ENCODE results near the gene GAREM1.

Gene GAREM1

GRCh38 chr18:32472841-32473240 lies 2.2 kb upstream of the GAREM1 start:
- in situ Hi-C loops (cut with MboI; ENCODE audit: low sequenced_read_pairs, unreplicated experiment): no loop called here
- no peak for DNase-seq (ENCODE audit: low spot score)
- no peak for TF ChIP-seq CTCF (IDR thresholded peaks at IDR 0.05; ENCODE audit: borderline replicate concordance, control extremely low read depth, extremely low read depth, insufficient read depth, missing control alignments)

DNA sequence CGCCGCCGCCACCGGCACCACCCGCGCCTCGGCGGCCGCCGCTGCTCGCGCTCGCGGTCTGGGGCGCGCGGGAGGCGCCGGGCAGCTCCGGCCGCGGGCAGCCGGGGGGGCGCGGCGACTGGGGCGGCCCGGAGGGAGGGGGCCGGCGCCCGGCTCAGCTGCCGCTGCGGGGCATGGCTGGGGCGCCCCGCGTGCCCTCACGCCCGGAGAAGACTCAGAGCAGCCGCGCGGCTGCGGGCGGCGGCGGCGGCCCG lies 295 bp downstream of the GAREM1 start:
- TF ChIP-seq CTCF (IDR thresholded peaks at IDR 0.05; ENCODE audit: borderline replicate concordance, control extremely low read depth, extremely low read depth, insufficient read depth, missing control alignments): no peak
- in situ Hi-C loops (cut with MboI; ENCODE audit: low sequenced_read_pairs, unreplicated experiment): no loop called here
- DNase-seq (ENCODE audit: low spot score): no peak

- no peak for TF ChIP-seq CTCF (IDR thresholded peaks at IDR 0.05; ENCODE audit: borderline replicate concordance, control extremely low read depth, extremely low read depth, insufficient read depth, missing control alignments)
- DNase-seq (ENCODE audit: low spot score): peak; percentile 50
- in situ Hi-C loops (cut with MboI; ENCODE audit: low sequenced_read_pairs, unreplicated experiment): no loop called here
These were observed 807 bp downstream of the GAREM1 start for GRCh38 chr18:32469691-32470459.

DNA sequence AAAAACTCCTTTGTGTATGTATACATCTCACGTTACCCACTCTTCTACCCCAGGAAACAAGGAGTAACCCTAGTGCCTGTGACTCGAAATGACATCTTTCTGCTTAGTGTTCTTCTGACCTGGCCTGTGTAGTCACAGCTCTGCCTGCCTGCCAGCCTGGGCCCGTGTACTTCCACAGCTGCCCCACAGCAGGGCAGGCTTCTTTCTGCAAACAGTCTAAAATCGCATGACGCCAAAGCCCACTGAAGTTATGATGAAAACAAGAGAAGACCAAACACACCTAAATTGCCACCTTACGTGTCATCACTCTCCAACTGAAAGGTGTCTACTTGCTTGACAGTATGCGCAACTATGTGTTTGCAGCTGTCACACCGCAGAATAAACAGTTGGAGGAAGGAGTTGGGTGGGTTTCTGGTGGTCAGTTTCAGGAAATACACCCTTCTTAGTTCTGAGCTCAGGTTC lies 1.5 kb downstream of the GAREM1 start:
- DNase-seq (ENCODE audit: low spot score): peak; percentile 13
- no peak for TF ChIP-seq CTCF (IDR thresholded peaks at IDR 0.05; ENCODE audit: borderline replicate concordance, control extremely low read depth, extremely low read depth, insufficient read depth, missing control alignments)
- in situ Hi-C loops (cut with MboI; ENCODE audit: low sequenced_read_pairs, unreplicated experiment): no loop called here

DNA sequence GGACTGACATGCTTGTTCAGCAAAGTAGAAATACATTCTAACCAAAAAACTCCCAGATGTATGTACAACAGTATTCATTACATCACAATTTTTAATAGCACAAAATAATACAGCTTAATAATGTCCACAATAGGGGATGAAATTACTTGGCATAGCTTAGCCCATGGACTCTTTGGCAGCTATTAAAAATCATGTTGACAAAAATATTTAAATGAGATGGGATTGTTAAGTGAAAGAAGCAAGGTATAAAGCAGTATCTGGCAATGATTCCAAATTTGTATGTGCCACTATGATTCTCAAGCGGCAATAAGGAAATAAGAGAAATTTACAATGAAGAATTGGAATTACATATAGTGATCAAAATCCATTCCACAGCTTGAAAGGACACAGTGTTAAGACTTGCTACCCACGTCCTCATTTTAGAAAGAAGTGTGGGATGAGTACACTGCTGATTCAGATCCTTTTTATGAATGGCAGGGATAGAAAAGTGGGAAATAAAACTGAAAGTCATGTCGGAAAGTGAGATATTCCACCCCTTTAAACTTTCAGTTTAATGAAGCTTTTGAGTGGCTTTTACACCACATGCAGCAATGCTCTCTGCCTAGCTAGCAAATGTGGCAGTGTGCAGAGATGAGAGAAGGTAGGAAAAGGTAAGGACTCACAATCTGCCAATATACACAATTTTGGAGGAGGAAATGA lies 2.4 kb downstream of the GAREM1 start:
- in situ Hi-C loops (cut with MboI; ENCODE audit: low sequenced_read_pairs, unreplicated experiment): no loop called here

DNA sequence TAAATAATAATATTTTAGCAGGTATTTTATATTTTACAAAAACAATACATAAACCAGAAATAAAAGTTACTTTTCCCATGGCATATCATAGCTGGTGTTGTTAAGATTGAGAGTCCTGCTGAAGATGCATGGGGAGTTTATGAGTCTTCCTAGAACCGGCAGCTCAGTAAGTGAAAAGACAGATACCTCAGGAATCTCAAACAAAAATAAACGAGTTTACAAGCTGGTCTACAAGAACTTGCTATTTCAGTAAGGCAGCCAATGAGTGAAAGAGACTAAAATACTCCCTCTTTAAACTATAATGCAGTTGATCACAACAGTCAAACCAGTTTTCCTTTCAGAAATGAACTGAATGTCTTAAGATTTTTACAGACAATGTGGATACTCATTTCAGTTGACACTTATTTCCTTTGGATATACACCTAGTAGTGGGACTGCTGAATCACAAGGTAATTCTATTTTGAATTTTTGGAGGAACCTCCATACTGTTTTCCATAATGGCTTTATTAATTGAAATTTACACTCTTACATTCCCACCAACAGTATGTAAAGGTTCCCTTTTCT lies 8.9 kb downstream of the GAREM1 start:
- no peak for TF ChIP-seq CTCF (IDR thresholded peaks at IDR 0.05; ENCODE audit: borderline replicate concordance, control extremely low read depth, extremely low read depth, insufficient read depth, missing control alignments)
- in situ Hi-C loops (cut with MboI; ENCODE audit: low sequenced_read_pairs, unreplicated experiment): no loop called here
- DNase-seq (ENCODE audit: low spot score): no peak

More for the DNA sequence above, 2.4 kb downstream of the GAREM1 start:
- DNase-seq (ENCODE audit: low spot score): no peak
- no peak for TF ChIP-seq CTCF (IDR thresholded peaks at IDR 0.05; ENCODE audit: borderline replicate concordance, control extremely low read depth, extremely low read depth, insufficient read depth, missing control alignments)
